ENCODE data around the gene LCNL1.

LCNL1 gene

GRCh38 chr9:136980669-136981478 lies 1.9 kb upstream of the LCNL1 start:
- no peak overlapping the region for H3K27ac Mint-ChIP-seq
- H3K9me3 Mint-ChIP-seq: no peaks in the 10 kb centered on the region
- H3K36me3 Mint-ChIP-seq (ENCODE audit: low read depth): no peaks in the 10 kb centered on the region
- H3K4me3 Mint-ChIP-seq: no peak overlapping the region
- intact Hi-C loops (cut with micrococcal nuclease): no loop called here
- H3K27me3 Mint-ChIP-seq: peaks cover 77% of the 10 kb centered on the region
- H3K4me1 Mint-ChIP-seq (ENCODE audit: low read depth): peaks cover 17% of the 10 kb centered on the region

- Mint-ChIP-seq H3K27me3 (peaks cover 77% of the 10 kb centered on the region), H3K9me3 (no peaks in the 10 kb centered on the region), H3K4me1 (ENCODE audit: low read depth) (peaks cover 8% of the 10 kb centered on the region), H3K27ac (no peak overlapping the region), H3K36me3 (ENCODE audit: low read depth) (no peaks in the 10 kb centered on the region), H3K4me3 (no peak overlapping the region)
- intact Hi-C loops (cut with micrococcal nuclease): no loop called here
Observed at GRCh38 chr9:136981588-136982231, 1.1 kb upstream of the LCNL1 start.

- no peak overlapping the region for H3K4me3 Mint-ChIP-seq
- no peak overlapping the region for H3K27ac Mint-ChIP-seq
- H3K36me3 Mint-ChIP-seq (ENCODE audit: low read depth): no peaks in the 10 kb centered on the region
- no peaks in the 10 kb centered on the region for H3K9me3 Mint-ChIP-seq
- peaks cover 78% of the 10 kb centered on the region for H3K27me3 Mint-ChIP-seq
- intact Hi-C loops (cut with micrococcal nuclease): no loop called here
- H3K4me1 Mint-ChIP-seq (ENCODE audit: low read depth): no peaks in the 10 kb centered on the region
Observed at GRCh38 chr9:136983167-136983566, 374 bp downstream of the LCNL1 start.

- intact Hi-C loops (cut with micrococcal nuclease): no loop called here
- H3K27ac Mint-ChIP-seq: no peak overlapping the region
- H3K4me3 Mint-ChIP-seq: no peak overlapping the region
- H3K27me3 Mint-ChIP-seq: peaks cover 81% of the 10 kb centered on the region
- H3K9me3 Mint-ChIP-seq: no peaks in the 10 kb centered on the region
- no peaks in the 10 kb centered on the region for H3K4me1 Mint-ChIP-seq (ENCODE audit: low read depth)
- no peaks in the 10 kb centered on the region for H3K36me3 Mint-ChIP-seq (ENCODE audit: low read depth)
Observed at GRCh38 chr9:136983656-136984314, 992 bp downstream of the LCNL1 start.

- H3K36me3 Mint-ChIP-seq (ENCODE audit: low read depth): no peaks in the 10 kb centered on the region
- no peaks in the 10 kb centered on the region for H3K4me1 Mint-ChIP-seq (ENCODE audit: low read depth)
- no peak overlapping the region for H3K27ac Mint-ChIP-seq
- no peak overlapping the region for H3K4me3 Mint-ChIP-seq
- intact Hi-C loops (cut with micrococcal nuclease): no loop called here
- H3K27me3 Mint-ChIP-seq: peaks cover 83% of the 10 kb centered on the region
- H3K9me3 Mint-ChIP-seq: no peaks in the 10 kb centered on the region
Observed at GRCh38 chr9:136984464-136985026, 1.8 kb downstream of the LCNL1 start.

GRCh38 chr9:136985027-136985602 lies 2.3 kb downstream of the LCNL1 start:
- H3K4me1 Mint-ChIP-seq (ENCODE audit: low read depth): no peaks in the 10 kb centered on the region
- H3K27ac Mint-ChIP-seq: no peak overlapping the region
- H3K36me3 Mint-ChIP-seq (ENCODE audit: low read depth): no peaks in the 10 kb centered on the region
- H3K4me3 Mint-ChIP-seq: no peak overlapping the region
- H3K27me3 Mint-ChIP-seq: peaks cover 83% of the 10 kb centered on the region
- no peaks in the 10 kb centered on the region for H3K9me3 Mint-ChIP-seq
- intact Hi-C loops (cut with micrococcal nuclease): no loop called here

GRCh38 chr9:136985853-136986252 lies 3.1 kb downstream of the LCNL1 start:
- Mint-ChIP-seq H3K27me3 (peaks cover 81% of the 10 kb centered on the region), H3K36me3 (ENCODE audit: low read depth) (no peaks in the 10 kb centered on the region), H3K4me3 (no peak overlapping the region), H3K27ac (no peak overlapping the region), H3K4me1 (ENCODE audit: low read depth) (peaks cover 4% of the 10 kb centered on the region), H3K9me3 (no peaks in the 10 kb centered on the region)
- intact Hi-C loops (cut with micrococcal nuclease): no loop called here

GRCh38 chr9:136988872-136989271 lies 6.1 kb downstream of the LCNL1 start:
- intact Hi-C loops (cut with micrococcal nuclease): no loop called here
- Mint-ChIP-seq H3K4me3 (no peak overlapping the region), H3K9me3 (no peaks in the 10 kb centered on the region), H3K4me1 (ENCODE audit: low read depth) (peaks cover 28% of the 10 kb centered on the region), H3K27ac (no peak overlapping the region), H3K27me3 (peaks cover 59% of the 10 kb centered on the region), H3K36me3 (ENCODE audit: low read depth) (peaks cover 14% of the 10 kb centered on the region)

- intact Hi-C loops (cut with micrococcal nuclease): loop anchor here (10.0 kb wide), 1 partner anchor 46 kb away; the partner anchor contains the start of genes C8G and FBXW5
- peaks cover 57% of the 10 kb centered on the region for H3K27me3 Mint-ChIP-seq
- no peak overlapping the region for H3K4me3 Mint-ChIP-seq
- H3K36me3 Mint-ChIP-seq (ENCODE audit: low read depth): peaks cover 22% of the 10 kb centered on the region
- H3K27ac Mint-ChIP-seq: peak overlapping the region; percentile 88
- H3K9me3 Mint-ChIP-seq: no peaks in the 10 kb centered on the region
- peaks cover 35% of the 10 kb centered on the region for H3K4me1 Mint-ChIP-seq (ENCODE audit: low read depth)
Observed at GRCh38 chr9:136990242-136990911, 7.6 kb downstream of the LCNL1 start.

GRCh38 chr9:136991993-136992818 lies 9.4 kb downstream of the LCNL1 start, which contains the start of gene PAXX:
TSS of gene PAXX (plus strand) at chr9:136992422. CDS start at chr9:136992444, 22 bp downstream.
- Mint-ChIP-seq H3K36me3 (ENCODE audit: low read depth) (peaks cover 22% of the 10 kb centered on the region), H3K4me1 (ENCODE audit: low read depth) (peaks cover 50% of the 10 kb centered on the region), H3K27ac (peak within 1 kb of the TSS; percentile 88), H3K4me3 (peak within 1 kb of the TSS; percentile 90), H3K27me3 (peaks cover 58% of the 10 kb centered on the region), H3K9me3 (no peaks in the 10 kb centered on the region)
- intact Hi-C loops (cut with micrococcal nuclease): loop anchor here (1.0 to 10.0 kb wide), 2 partner anchors 14 to 47 kb away; partner anchors contain the start of genes C8G and FBXW5

- Mint-ChIP-seq H3K4me1 (ENCODE audit: low read depth) (peaks cover 57% of the 10 kb centered on the region), H3K4me3 (peak overlapping the region; percentile 90), H3K27ac (peak overlapping the region; percentile 88), H3K27me3 (peaks cover 58% of the 10 kb centered on the region), H3K36me3 (ENCODE audit: low read depth) (peaks cover 22% of the 10 kb centered on the region), H3K9me3 (no peaks in the 10 kb centered on the region)
- intact Hi-C loops (cut with micrococcal nuclease): loop anchor here (1.0 to 10.0 kb wide), 2 partner anchors 15 to 48 kb away; partner anchors contain the start of genes C8G and FBXW5
Observed at GRCh38 chr9:136992819-136993369, 10.1 kb downstream of the LCNL1 start.

GRCh38 chr9:136994180-136994887 lies 11.5 kb downstream of the LCNL1 start:
- Mint-ChIP-seq H3K4me3 (no peak overlapping the region), H3K4me1 (ENCODE audit: low read depth) (peaks cover 69% of the 10 kb centered on the region), H3K36me3 (ENCODE audit: low read depth) (peaks cover 22% of the 10 kb centered on the region), H3K27ac (peak overlapping the region; percentile 88), H3K27me3 (peaks cover 54% of the 10 kb centered on the region), H3K9me3 (no peaks in the 10 kb centered on the region)
- intact Hi-C loops (cut with micrococcal nuclease): loop anchor here (10.0 kb wide), 1 partner anchor 50 kb away; the partner anchor contains the start of genes C8G and FBXW5
